ENCODE results near the gene PMEPA1. TPM values are rescaled to one million over a fixed set of nuclear protein-coding genes. Genes with fewer than 3 reads are reported as not detected.

The PMEPA1 gene
- total RNA-seq, 1 experiment from 2014 or later = 1,302 TPM

GRCh38 chr20:57672953-57673575 is 36.8 kb downstream of the PMEPA1 start:
- intact Hi-C loops (cut with micrococcal nuclease; ENCODE audit: unreplicated experiment) = no loop called here
- peaks cover 100% of the 10 kb centered on the region for H3K4me1 Mint-ChIP-seq (ENCODE audit: low read depth, unreplicated experiment)
- peaks cover 100% of the 10 kb centered on the region for H3K36me3 Mint-ChIP-seq (ENCODE audit: insufficient read depth, unreplicated experiment)
- H3K9me3 Mint-ChIP-seq (ENCODE audit: low read depth, unreplicated experiment) = no peaks in the 10 kb centered on the region
- BruUV-seq (replicated peaks) = no TSS peak
- H3K27ac Mint-ChIP-seq (ENCODE audit: unreplicated experiment) = peak overlapping the region; percentile 97
- TF ChIP-seq CTCF (IDR thresholded peaks at IDR 0.05; ENCODE audit: unreplicated experiment) = no peak
- no peak for DNase-seq
- H3K4me3 Mint-ChIP-seq (ENCODE audit: low read depth, unreplicated experiment) = peak overlapping the region; percentile 32
- CTCF ChIA-PET = no interaction called here
- no peaks in the 10 kb centered on the region for H3K27me3 Mint-ChIP-seq (ENCODE audit: unreplicated experiment)

- TF ChIP-seq CTCF (IDR thresholded peaks at IDR 0.05; ENCODE audit: unreplicated experiment) = no peak
- peaks cover 100% of the 10 kb centered on the region for H3K36me3 Mint-ChIP-seq (ENCODE audit: insufficient read depth, unreplicated experiment)
- BruUV-seq (replicated peaks) = no TSS peak
- no peak for DNase-seq
- H3K27ac Mint-ChIP-seq (ENCODE audit: unreplicated experiment) = peak overlapping the region; percentile 97
- H3K4me3 Mint-ChIP-seq (ENCODE audit: low read depth, unreplicated experiment) = no peak overlapping the region
- H3K9me3 Mint-ChIP-seq (ENCODE audit: low read depth, unreplicated experiment) = no peaks in the 10 kb centered on the region
- intact Hi-C loops (cut with micrococcal nuclease; ENCODE audit: unreplicated experiment) = no loop called here
- peaks cover 100% of the 10 kb centered on the region for H3K4me1 Mint-ChIP-seq (ENCODE audit: low read depth, unreplicated experiment)
- no peaks in the 10 kb centered on the region for H3K27me3 Mint-ChIP-seq (ENCODE audit: unreplicated experiment)
- CTCF ChIA-PET = no interaction called here
Observed at GRCh38 chr20:57672164-57672563, 37.7 kb downstream of the PMEPA1 start.

GRCh38 chr20:57671662-57672061 is 38.2 kb downstream of the PMEPA1 start:
- Mint-ChIP-seq H3K9me3 (ENCODE audit: low read depth, unreplicated experiment) (no peaks in the 10 kb centered on the region), H3K36me3 (ENCODE audit: insufficient read depth, unreplicated experiment) (peaks cover 100% of the 10 kb centered on the region), H3K4me1 (ENCODE audit: low read depth, unreplicated experiment) (peaks cover 100% of the 10 kb centered on the region), H3K27ac (ENCODE audit: unreplicated experiment) (peak overlapping the region; percentile 97), H3K27me3 (ENCODE audit: unreplicated experiment) (no peaks in the 10 kb centered on the region), H3K4me3 (ENCODE audit: low read depth, unreplicated experiment) (no peak overlapping the region)
- intact Hi-C loops (cut with micrococcal nuclease; ENCODE audit: unreplicated experiment) = no loop called here
- DNase-seq = no peak
- TF ChIP-seq CTCF (IDR thresholded peaks at IDR 0.05; ENCODE audit: unreplicated experiment) = peak; percentile 26
- BruUV-seq (replicated peaks) = no TSS peak
- CTCF ChIA-PET = interaction anchor here (0.5 kb wide), 1 partner anchor 1388 kb away, joined by 3 read pairs; no protein-coding TSS in a partner anchor

DNA sequence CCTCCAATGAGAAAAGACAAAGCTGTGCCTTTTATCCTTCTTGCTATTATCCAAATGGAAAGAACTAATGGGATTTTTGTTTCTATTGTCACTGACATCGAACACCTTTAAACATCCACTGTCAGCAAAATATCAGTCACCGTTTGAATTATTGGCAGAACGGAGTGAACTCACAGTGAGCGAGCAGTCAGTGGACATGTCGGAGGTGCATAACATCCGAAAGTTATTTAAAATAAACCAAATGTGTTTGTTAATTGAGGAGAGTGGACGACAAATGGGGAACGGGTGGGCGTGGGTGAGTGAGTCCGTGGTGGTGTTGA is 38.8 kb downstream of the PMEPA1 start:
- H3K4me1 Mint-ChIP-seq (ENCODE audit: low read depth, unreplicated experiment) = peaks cover 100% of the 10 kb centered on the region
- intact Hi-C loops (cut with micrococcal nuclease; ENCODE audit: unreplicated experiment) = no loop called here
- no peak for TF ChIP-seq CTCF (IDR thresholded peaks at IDR 0.05; ENCODE audit: unreplicated experiment)
- H3K4me3 Mint-ChIP-seq (ENCODE audit: low read depth, unreplicated experiment) = peak overlapping the region; percentile 46
- CTCF ChIA-PET = interaction anchor here (0.5 to 0.7 kb wide), 2 partner anchors 1172 to 1388 kb away, joined by 3 read pairs; no protein-coding TSS in a partner anchor
- peaks cover 100% of the 10 kb centered on the region for H3K36me3 Mint-ChIP-seq (ENCODE audit: insufficient read depth, unreplicated experiment)
- H3K27ac Mint-ChIP-seq (ENCODE audit: unreplicated experiment) = peak overlapping the region; percentile 97
- H3K27me3 Mint-ChIP-seq (ENCODE audit: unreplicated experiment) = no peaks in the 10 kb centered on the region
- no peaks in the 10 kb centered on the region for H3K9me3 Mint-ChIP-seq (ENCODE audit: low read depth, unreplicated experiment)
- DNase-seq = no peak
- BruUV-seq (replicated peaks) = no TSS peak
